ENCODE results near the gene CELF2.

DNA sequence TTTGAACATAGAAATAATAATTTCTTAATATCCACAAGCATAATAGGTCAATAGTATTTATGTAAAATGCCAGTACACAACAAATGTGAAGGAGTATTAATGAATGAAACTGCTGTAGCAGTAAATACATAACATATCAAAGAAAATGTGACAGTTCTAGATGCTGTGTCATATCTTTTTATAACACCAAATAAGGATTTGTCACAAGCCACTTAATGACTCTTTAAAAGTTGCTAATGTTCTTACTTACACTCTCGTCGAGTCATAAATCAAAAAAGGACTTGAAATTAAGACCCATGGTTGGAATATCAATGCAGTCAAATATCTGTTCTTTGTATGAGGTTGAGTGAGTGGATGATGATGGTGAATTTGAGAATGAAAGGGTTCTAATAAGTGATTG lies 96.6 kb downstream of the CELF2 start:
- TF ChIP-seq, protein P1, sequence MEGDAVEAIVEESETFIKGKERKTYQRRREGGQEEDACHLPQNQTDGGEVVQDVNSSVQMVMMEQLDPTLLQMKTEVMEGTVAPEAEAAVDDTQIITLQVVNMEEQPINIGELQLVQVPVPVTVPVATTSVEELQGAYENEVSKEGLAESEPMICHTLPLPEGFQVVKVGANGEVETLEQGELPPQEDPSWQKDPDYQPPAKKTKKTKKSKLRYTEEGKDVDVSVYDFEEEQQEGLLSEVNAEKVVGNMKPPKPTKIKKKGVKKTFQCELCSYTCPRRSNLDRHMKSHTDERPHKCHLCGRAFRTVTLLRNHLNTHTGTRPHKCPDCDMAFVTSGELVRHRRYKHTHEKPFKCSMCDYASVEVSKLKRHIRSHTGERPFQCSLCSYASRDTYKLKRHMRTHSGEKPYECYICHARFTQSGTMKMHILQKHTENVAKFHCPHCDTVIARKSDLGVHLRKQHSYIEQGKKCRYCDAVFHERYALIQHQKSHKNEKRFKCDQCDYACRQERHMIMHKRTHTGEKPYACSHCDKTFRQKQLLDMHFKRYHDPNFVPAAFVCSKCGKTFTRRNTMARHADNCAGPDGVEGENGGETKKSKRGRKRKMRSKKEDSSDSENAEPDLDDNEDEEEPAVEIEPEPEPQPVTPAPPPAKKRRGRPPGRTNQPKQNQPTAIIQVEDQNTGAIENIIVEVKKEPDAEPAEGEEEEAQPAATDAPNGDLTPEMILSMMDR (IDR thresholded peaks at IDR 0.05) = no peak
- TF ChIP-seq POLR2A (IDR thresholded peaks at IDR 0.05) (no peak), EP300 (IDR thresholded peaks at IDR 0.05) (no peak)
